HEK293 (cell line): ENCODE measurements around the gene FBXO17.

Experiments used
- CTCF ChIA-PET: fragments of 350-600 bp; formaldehyde crosslinking; extraction: SDS; loops from one replicate; lab custom pipeline; 2021; ENCODE audit warnings: antibody characterized with exemption; lab: Yijun Ruan, JAX
- POLR2A ChIA-PET: fragments of 300-600 bp; formaldehyde crosslinking; extraction: SDS; loops from one replicate; lab custom pipeline; 2020; ENCODE audit warnings: antibody characterized with exemption, inconsistent platforms; lab: Yijun Ruan, JAX
- H3K27ac ChIP-seq: fragments of 200-500 bp; sonication (Bioruptor generic); 2 replicates; pipeline ENCODE4 v1.5.1; 2014; ENCODE audit warnings: low read depth, low read length, control low read depth, inconsistent platforms; ENCODE audit errors: extremely low read depth
- H3K36me3 ChIP-seq, 2 experiments: fragments of 200-500 bp in 1 of 2; sonication (Bioruptor generic) in 1 of 2; 1 replicate in 1 of 2; 2 replicates in 1 of 2; pipeline ENCODE4 v1.5.1; 2014 to 2017; ENCODE audit warnings: inconsistent platforms in 2 of 2, low read length in 2 of 2; ENCODE audit not compliant: control insufficient read depth in 2 of 2, insufficient read depth in 1 of 2
- H3K4me1 ChIP-seq: fragments of 200-500 bp; sonication (Bioruptor generic); 2 replicates; pipeline ENCODE4 v1.5.1; 2014; ENCODE audit warnings: mild to moderate bottlenecking, low read length, inconsistent platforms; ENCODE audit not compliant: control insufficient read depth, insufficient read depth
- H3K4me3 ChIP-seq: 2 replicates; pipeline ENCODE4 v1.5.1; 2011; ENCODE audit warnings: low read depth, mild to moderate bottlenecking, control low read depth, low read length, moderate library complexity
- H3K9me3 ChIP-seq: fragments of 200-500 bp; sonication (Bioruptor generic); 2 replicates; pipeline ENCODE4 v1.5.1; 2014; ENCODE audit warnings: low read depth, low read length, inconsistent platforms; ENCODE audit not compliant: control insufficient read depth, insufficient read depth
- EGR2 ChIP-seq: fragments of 450-650 bp; formaldehyde crosslinking; IDR thresholded peaks from 2 replicates; pipeline ENCODE4 v1.5.1; 2016; ENCODE audit warnings: low read depth, missing biosample characterization, missing genetic modification characterization
- HOXD13 ChIP-seq: sonication (generic); formaldehyde crosslinking; IDR thresholded peaks from 2 replicates; pipeline ENCODE4 v1.8.0; 2022; ENCODE audit warnings: missing genetic modification reagents, borderline replicate concordance
- TRIM28 ChIP-seq: IDR thresholded peaks from 2 replicates; pipeline ENCODE4 v1.6.1; 2011; ENCODE audit warnings: low read length, control low read depth, borderline replicate concordance
- ZBTB7A ChIP-seq: fragments of 450-650 bp; formaldehyde crosslinking; IDR thresholded peaks from 2 replicates; pipeline ENCODE4 v1.5.1; 2016; ENCODE audit warnings: low read depth, missing biosample characterization, missing genetic modification characterization
- ZIC2 ChIP-seq: fragments of 450-650 bp; formaldehyde crosslinking; IDR thresholded peaks from 2 replicates; pipeline ENCODE4 v1.5.1; 2016; ENCODE audit warnings: missing biosample characterization, missing genetic modification characterization
- ZNF10 ChIP-seq: fragments of 450-650 bp; formaldehyde crosslinking; IDR thresholded peaks from 2 replicates; pipeline ENCODE4 v1.5.1; 2017; ENCODE audit warnings: missing biosample characterization, missing genetic modification characterization
- ZNF121 ChIP-seq: fragments of 450-650 bp; formaldehyde crosslinking; IDR thresholded peaks from 2 replicates; pipeline ENCODE4 v1.5.1; 2016; ENCODE audit warnings: missing biosample characterization, missing genetic modification characterization
- ZNF140 ChIP-seq: fragments of 450-650 bp; formaldehyde crosslinking; IDR thresholded peaks from 2 replicates; pipeline ENCODE4 v1.5.1; 2016; ENCODE audit warnings: missing biosample characterization, missing genetic modification characterization
- ZNF18 ChIP-seq: fragments of 450-650 bp; formaldehyde crosslinking; IDR thresholded peaks from 2 replicates; pipeline ENCODE4 v1.5.1; 2016; ENCODE audit warnings: missing biosample characterization, missing genetic modification characterization
- ZNF202 ChIP-seq: fragments of 450-650 bp; formaldehyde crosslinking; IDR thresholded peaks from 2 replicates; pipeline ENCODE4 v1.5.1; 2016; ENCODE audit warnings: missing biosample characterization, missing genetic modification characterization, borderline replicate concordance
- ZNF354C ChIP-seq: fragments of 450-650 bp; formaldehyde crosslinking; IDR thresholded peaks from 2 replicates; pipeline ENCODE4 v1.5.1; 2016; ENCODE audit warnings: missing biosample characterization, missing genetic modification characterization, low read depth, borderline replicate concordance
- ZNF488 ChIP-seq: fragments of 450-650 bp; formaldehyde crosslinking; IDR thresholded peaks from 2 replicates; pipeline ENCODE4 v1.5.1; 2016; ENCODE audit warnings: missing biosample characterization, missing genetic modification characterization
- ZNF747 ChIP-seq: fragments of 450-650 bp; formaldehyde crosslinking; IDR thresholded peaks from 2 replicates; pipeline ENCODE4 v1.5.1; 2016; ENCODE audit warnings: missing biosample characterization, missing genetic modification characterization
- ZSCAN18 ChIP-seq: fragments of 450-650 bp; formaldehyde crosslinking; IDR thresholded peaks from 2 replicates; pipeline ENCODE4 v1.5.1; 2016; ENCODE audit warnings: missing biosample characterization, missing genetic modification characterization
- ZXDB ChIP-seq: fragments of 450-650 bp; formaldehyde crosslinking; IDR thresholded peaks from 2 replicates; pipeline ENCODE4 v1.5.1; 2016; ENCODE audit warnings: missing biosample characterization, missing genetic modification characterization
- TF ChIP-seq, protein P1 (sequence below): fragments of 450-650 bp; formaldehyde crosslinking; IDR thresholded peaks from 2 replicates; pipeline ENCODE4 v1.5.1; 2016; ENCODE audit warnings: missing biosample characterization, missing genetic modification characterization

Gene FBXO17

DNA sequence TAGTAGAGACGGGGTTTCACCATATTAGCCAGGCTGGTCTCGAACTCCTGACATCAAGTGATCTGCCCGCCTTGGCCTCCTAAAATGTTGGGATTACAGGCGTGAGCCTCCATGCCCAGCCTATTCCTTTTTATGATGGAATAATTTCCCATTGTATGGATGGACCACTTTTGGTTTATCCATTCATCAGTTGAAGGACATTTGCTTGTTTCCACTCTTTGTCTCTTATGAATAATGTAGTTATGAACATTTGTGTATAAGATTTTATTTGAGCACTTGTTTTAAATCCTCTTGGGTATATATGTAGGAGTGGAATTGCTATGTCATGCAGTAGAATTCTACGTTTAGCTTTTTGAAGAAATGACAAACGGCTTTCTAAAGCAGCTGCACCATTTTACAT lies 33.5 kb upstream of the FBXO17 start:
- POLR2A ChIA-PET: no interaction called here
- Histone ChIP-seq H3K4me1 (no peaks in the 10 kb centered on the region), H3K36me3 (peaks cover 0 to 4% of the 10 kb centered on the region in 2 experiments; a peak in 1 of 3 replicates), H3K4me3 (no peak overlapping the region), H3K27ac (no peak overlapping the region), H3K9me3 (no peaks in the 10 kb centered on the region; the same call in 1 of the 2 replicates)
- CTCF ChIA-PET: no interaction called here
- peak; percentile 98 for TF ChIP-seq ZNF10 (tag by site-specific recombination)
- TF ChIP-seq ZNF140: peak; percentile 83
- no peak for TF ChIP-seq ZBTB7A (tag by site-specific recombination)
- TF ChIP-seq ZXDB (tag by site-specific recombination): no peak
- TF ChIP-seq TRIM28: no peak
- no peak for TF ChIP-seq ZNF18 (tag by site-specific recombination)

DNA sequence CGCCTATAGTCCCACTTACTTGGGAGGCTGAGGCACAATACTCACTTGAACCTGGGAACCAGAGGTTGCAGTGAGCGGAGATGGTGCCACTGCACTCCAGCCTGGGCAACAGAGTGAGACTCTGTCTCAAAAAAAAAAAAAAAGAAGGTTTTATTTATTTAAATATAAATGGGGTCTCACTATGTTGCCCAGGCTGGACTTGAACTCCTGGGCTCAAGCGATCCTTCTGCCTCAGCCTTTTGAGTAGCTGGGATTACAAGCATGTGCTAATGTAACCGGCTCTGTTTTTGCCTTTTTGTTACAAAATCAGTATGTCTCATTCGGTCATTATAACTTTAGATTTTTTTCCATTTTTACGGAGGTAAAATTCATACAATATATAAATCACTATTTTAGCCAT lies 32.6 kb upstream of the FBXO17 start:
- CTCF ChIA-PET: interaction anchor here (1.2 kb wide), 1 partner anchor 23 kb away, joined by 5 read pairs; no protein-coding TSS in a partner anchor
- POLR2A ChIA-PET: no interaction called here

GRCh38 chr19:39007096-39007495 lies 31.6 kb upstream of the FBXO17 start:
- Histone ChIP-seq H3K4me3 (no peak overlapping the region), H3K4me1 (no peaks in the 10 kb centered on the region), H3K36me3 (peaks cover 0 to under 1% of the 10 kb centered on the region in 2 experiments; a peak in 1 of 3 replicates), H3K27ac (no peak overlapping the region), H3K9me3 (no peaks in the 10 kb centered on the region; the same call in 1 of the 2 replicates)
- ChIA-PET POLR2A (interaction anchor here (0.6 kb wide), 2 partner anchors 26 to 77 kb away, joined by 3 read pairs; partner anchors contain the start of genes MRPS12 and SARS2), CTCF (interaction anchor here (0.7 to 1.2 kb wide), 4 partner anchors 24 to 73 kb away, joined by 3 to 5 read pairs (median 4); no protein-coding TSS in a partner anchor)
- TF ChIP-seq ZNF202 (tag by site-specific recombination) (no peak), ZNF354C (tag by site-specific recombination) (no peak), HOXD13 (CRISPR knock-in tag) (no peak), EGR2 (no peak), ZSCAN18 (tag by site-specific recombination) (no peak), ZNF747 (tag by site-specific recombination) (no peak), ZNF488 (tag by site-specific recombination) (no peak)
- TF ChIP-seq, protein P1, sequence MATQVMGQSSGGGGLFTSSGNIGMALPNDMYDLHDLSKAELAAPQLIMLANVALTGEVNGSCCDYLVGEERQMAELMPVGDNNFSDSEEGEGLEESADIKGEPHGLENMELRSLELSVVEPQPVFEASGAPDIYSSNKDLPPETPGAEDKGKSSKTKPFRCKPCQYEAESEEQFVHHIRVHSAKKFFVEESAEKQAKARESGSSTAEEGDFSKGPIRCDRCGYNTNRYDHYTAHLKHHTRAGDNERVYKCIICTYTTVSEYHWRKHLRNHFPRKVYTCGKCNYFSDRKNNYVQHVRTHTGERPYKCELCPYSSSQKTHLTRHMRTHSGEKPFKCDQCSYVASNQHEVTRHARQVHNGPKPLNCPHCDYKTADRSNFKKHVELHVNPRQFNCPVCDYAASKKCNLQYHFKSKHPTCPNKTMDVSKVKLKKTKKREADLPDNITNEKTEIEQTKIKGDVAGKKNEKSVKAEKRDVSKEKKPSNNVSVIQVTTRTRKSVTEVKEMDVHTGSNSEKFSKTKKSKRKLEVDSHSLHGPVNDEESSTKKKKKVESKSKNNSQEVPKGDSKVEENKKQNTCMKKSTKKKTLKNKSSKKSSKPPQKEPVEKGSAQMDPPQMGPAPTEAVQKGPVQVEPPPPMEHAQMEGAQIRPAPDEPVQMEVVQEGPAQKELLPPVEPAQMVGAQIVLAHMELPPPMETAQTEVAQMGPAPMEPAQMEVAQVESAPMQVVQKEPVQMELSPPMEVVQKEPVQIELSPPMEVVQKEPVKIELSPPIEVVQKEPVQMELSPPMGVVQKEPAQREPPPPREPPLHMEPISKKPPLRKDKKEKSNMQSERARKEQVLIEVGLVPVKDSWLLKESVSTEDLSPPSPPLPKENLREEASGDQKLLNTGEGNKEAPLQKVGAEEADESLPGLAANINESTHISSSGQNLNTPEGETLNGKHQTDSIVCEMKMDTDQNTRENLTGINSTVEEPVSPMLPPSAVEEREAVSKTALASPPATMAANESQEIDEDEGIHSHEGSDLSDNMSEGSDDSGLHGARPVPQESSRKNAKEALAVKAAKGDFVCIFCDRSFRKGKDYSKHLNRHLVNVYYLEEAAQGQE: 0 out of 2 replicates have a peak, but pooled peaks have one; percentile 32

More for the DNA sequence above, 32.6 kb upstream of the FBXO17 start:
- TF ChIP-seq ZNF121 (tag by site-specific recombination): peak; percentile 89
- no peak for TF ChIP-seq ZIC2 (tag by site-specific recombination)
- H3K36me3 ChIP-seq: peaks cover 0 to 4% of the 10 kb centered on the region in 2 experiments; a peak in 1 of 3 replicates
- no peaks in the 10 kb centered on the region for H3K4me1 ChIP-seq
- H3K9me3 ChIP-seq: no peaks in the 10 kb centered on the region; the same call in 1 of the 2 replicates
- no peak overlapping the region for H3K27ac ChIP-seq
- H3K4me3 ChIP-seq: no peak overlapping the region
